K562 (cell line): ENCODE results near the gene RBPJL. TPM values are rescaled to one million over a fixed set of nuclear protein-coding genes. Genes with fewer than 3 reads are reported as not detected.

Experiments
- BCLAF1 ChIP-seq, 2 experiments: fragments of 450-650 bp in 1 of 2; IDR thresholded peaks; 2 replicates each; pipeline ENCODE4 v1.6.1; 2011 to 2017; ENCODE audit warnings: low read depth in 2 of 2, antibody characterized with exemption in 1 of 2, borderline replicate concordance in 1 of 2, low read length in 1 of 2, mild to moderate bottlenecking in 1 of 2, mixed read lengths in 1 of 2; ENCODE audit not compliant: control insufficient read depth in 1 of 2
- FIP1L1 ChIP-seq: fragments of 200-400 bp; formaldehyde crosslinking; IDR thresholded peaks from 2 replicates; pipeline ENCODE4 v1.6.1; 2018; ENCODE audit warnings: mild to moderate bottlenecking, low read depth, low read length; ENCODE audit not compliant: poor library complexity, severe bottlenecking
- GTF2B ChIP-seq: IDR thresholded peaks from 2 replicates; pipeline ENCODE4 v1.6.1; 2011; ENCODE audit not compliant: insufficient read length; ENCODE audit errors: extremely low read depth
- HBP1 ChIP-seq: fragments of 450-650 bp; formaldehyde crosslinking; IDR thresholded peaks from 2 replicates; pipeline ENCODE4 v1.4.0; 2022; ENCODE audit warnings: missing genetic modification characterization
- HEY1 ChIP-seq: fragments of 250-450 bp; sonication (Bioruptor Pico); IDR thresholded peaks from 2 replicates; pipeline ENCODE4 v1.5.0; 2020; ENCODE audit warnings: mild to moderate bottlenecking, moderate library complexity, borderline replicate concordance
- NKRF ChIP-seq: fragments of 450-650 bp; IDR thresholded peaks from 2 replicates; pipeline ENCODE4 v1.6.1; 2016; ENCODE audit warnings: borderline replicate concordance
- NR1H2 ChIP-seq: sonication (generic); formaldehyde crosslinking; IDR thresholded peaks from 2 replicates; pipeline ENCODE4 v1.4.0; 2020; ENCODE audit warnings: mild to moderate bottlenecking, missing genetic modification reagents
- NR2F6 ChIP-seq: fragments of 450-650 bp; formaldehyde crosslinking; IDR thresholded peaks from 2 replicates; pipeline ENCODE4 v1.4.0; 2020; ENCODE audit warnings: mild to moderate bottlenecking
- OTX1 ChIP-seq: fragments of 450-650 bp; formaldehyde crosslinking; IDR thresholded peaks from 2 replicates; pipeline ENCODE4 v1.4.0; 2022; ENCODE audit warnings: mild to moderate bottlenecking
- SMAD3 ChIP-seq: fragments of 450-650 bp; formaldehyde crosslinking; conservative IDR thresholded peaks from 2 replicates; pipeline ENCODE4 v1.4.0; 2020; ENCODE audit warnings: mild to moderate bottlenecking
- TEAD2 ChIP-seq: fragments of 450-650 bp; IDR thresholded peaks from 2 replicates; pipeline ENCODE4 v1.6.1; 2016; ENCODE audit warnings: missing genetic modification characterization, control low read depth, missing compliant biosample characterization
- ZBTB8A ChIP-seq: fragments of 450-650 bp; IDR thresholded peaks from 2 replicates; pipeline ENCODE4 v1.6.1; 2018; ENCODE audit warnings: mild to moderate bottlenecking, moderate library complexity; ENCODE audit not compliant: partially characterized antibody
- ZC3H8 ChIP-seq: fragments of 450-650 bp; IDR thresholded peaks from 2 replicates; pipeline ENCODE4 v1.6.1; 2017
- ZEB2 ChIP-seq: fragments of 450-650 bp; IDR thresholded peaks from 2 replicates; pipeline ENCODE4 v1.6.1; 2016
- ZFP30 ChIP-seq: fragments of 250-450 bp; sonication (Bioruptor Pico); IDR thresholded peaks from 2 replicates; pipeline ENCODE4 v1.8.0; 2022; ENCODE audit warnings: moderate library complexity, mild to moderate bottlenecking, inconsistent platforms, borderline replicate concordance
- ZNF224 ChIP-seq: sonication (generic); formaldehyde crosslinking; IDR thresholded peaks from 2 replicates; pipeline ENCODE4 v1.8.0; 2022; ENCODE audit warnings: mild to moderate bottlenecking, missing genetic modification reagents
- ZNF280B ChIP-seq: fragments of 250-450 bp; sonication (Bioruptor Pico); IDR thresholded peaks from 2 replicates; pipeline ENCODE4 v1.5.1; 2021; ENCODE audit warnings: mild to moderate bottlenecking
- ZNF311 ChIP-seq: fragments of 250-450 bp; sonication (Bioruptor Pico); IDR thresholded peaks from 2 replicates; pipeline ENCODE4 v1.4.0; 2020; ENCODE audit warnings: mild to moderate bottlenecking, moderate library complexity
- ZNF57 ChIP-seq: fragments of 450-650 bp; formaldehyde crosslinking; IDR thresholded peaks from 2 replicates; pipeline ENCODE4 v1.4.0; 2020; ENCODE audit warnings: mild to moderate bottlenecking, moderate library complexity
- polyA plus RNA-seq, 8 experiments: library from polyadenylated mRNA; depleted of rRNA in 4 of 8; stranded (reverse) in 5 of 8; unstranded in 3 of 8; fragments of >200 nt; fragmentation: Nextera tagmentation in 2 of 8; fragmentation: Illumina TruSeq in 1 of 8; extraction: Ambion mirVana in 2 of 8; extraction: Trizol in 1 of 8; gene quantifications; 2 replicates each; pipeline versions ENCODE4 v1.2.1 to v1.2.3, GENCODE V29; 2011 to 2014; ENCODE audit warnings: inconsistent platforms in 1 of 8, missing spikeins in 1 of 8
- total RNA-seq, 7 experiments: library from RNA; depleted of rRNA in 6 of 7; stranded (reverse); fragments of >200 nt in 6 of 7; fragmentation: Illumina TruSeq in 2 of 7; extraction: Trizol in 2 of 7; gene quantifications; 2 replicates each; pipeline versions ENCODE4 v1.2.1 to v1.2.3, GENCODE V29; 2011 to 2021; ENCODE audit warnings: low replicate concordance in 1 of 7

RBPJL gene
- total and polyA plus RNA-seq, 9 of the 15 experiments (the other 6 are each of a cell fraction or from before 2014, with no cell fraction given) = not detected

- TF ChIP-seq ZEB2 = no peak
- TF ChIP-seq ZBTB8A = no peak
- no peak for TF ChIP-seq NR2F6 (CRISPR knock-in tag)
- no peak for TF ChIP-seq ZFP30 (CRISPR knock-in tag)
- no peak for TF ChIP-seq ZNF311 (CRISPR knock-in tag)
- TF ChIP-seq TEAD2 (tag) = no peak
- TF ChIP-seq HEY1 (CRISPR knock-in tag) = no peak
- peak; percentile 65 for TF ChIP-seq FIP1L1
- no peak for TF ChIP-seq SMAD3 (CRISPR knock-in tag)
- TF ChIP-seq ZNF280B (CRISPR knock-in tag) = no peak
- TF ChIP-seq NR1H2 = no peak
- TF ChIP-seq ZC3H8 = no peak
- TF ChIP-seq ZNF224 (CRISPR knock-in tag) = no peak
- TF ChIP-seq HBP1 (CRISPR knock-in tag) = no peak
- no peak for TF ChIP-seq ZNF57
- TF ChIP-seq BCLAF1 (IDR thresholded peaks at IDR 0.05; ENCODE audit: borderline replicate concordance in 1 of 2, control insufficient read depth in 1 of 2, low read depth in 2 of 2, low read length in 1 of 2) = no peak
- no peak for TF ChIP-seq NKRF
- no peak for TF ChIP-seq GTF2B
- TF ChIP-seq OTX1 (CRISPR knock-in tag) = no peak
Observed at GRCh38 chr20:45293041-45294002, 13.3 kb upstream of the RBPJL start (continued).
